GM21367 (cell line): ENCODE measurements around the gene TTLL11.
"Not testable (repeated sequence)": the region's sequence is repeated elsewhere in the genome, so short reads cannot be mapped to it uniquely, and the experiment has no call there.

Experiments
- ATAC-seq: cut with Tn5 transposase; IDR thresholded peaks from one replicate; pipeline ENCODE4 v1.9.1; 2021; ENCODE audit not compliant: unreplicated experiment

The TTLL11 gene

GRCh38 chr9:121800376-121800775 lies 292.7 kb downstream of the TTLL11 start:
- no peak for ATAC-seq

- ATAC-seq, result no peak
Observed at GRCh38 chr9:121798941-121799340, 294.2 kb downstream of the TTLL11 start.

GRCh38 chr9:121797081-121797480 lies 296.0 kb downstream of the TTLL11 start:
- no peak for ATAC-seq

- ATAC-seq, result not testable (repeated sequence)
Observed at GRCh38 chr9:121794334-121794733, 298.8 kb downstream of the TTLL11 start.

GRCh38 chr9:121792476-121792875 lies 300.6 kb downstream of the TTLL11 start:
- not testable (repeated sequence) for ATAC-seq

- ATAC-seq, result no peak
Observed at GRCh38 chr9:121790841-121791240, 302.3 kb downstream of the TTLL11 start.

- no peak for ATAC-seq
Observed at GRCh38 chr9:121788686-121789366, 304.3 kb downstream of the TTLL11 start.

GRCh38 chr9:121786998-121787422 lies 306.1 kb downstream of the TTLL11 start:
- no peak for ATAC-seq

GRCh38 chr9:121786543-121786948 lies 306.6 kb downstream of the TTLL11 start:
- no peak for ATAC-seq

- no peak for ATAC-seq
Observed at GRCh38 chr9:121785673-121786542, 307.2 kb downstream of the TTLL11 start.

GRCh38 chr9:121784731-121785411 lies 308.2 kb downstream of the TTLL11 start:
- no peak for ATAC-seq

- ATAC-seq, result no peak
Observed at GRCh38 chr9:121783521-121784507, 309.3 kb downstream of the TTLL11 start.

- no peak for ATAC-seq
Observed at GRCh38 chr9:121783111-121783510, 310.0 kb downstream of the TTLL11 start.

- no peak for ATAC-seq
Observed at GRCh38 chr9:121782514-121783110, 310.5 kb downstream of the TTLL11 start.

- no peak for ATAC-seq
Observed at GRCh38 chr9:121781701-121782464, 311.2 kb downstream of the TTLL11 start.

- ATAC-seq, result no peak
Observed at GRCh38 chr9:121781145-121781548, 312.0 kb downstream of the TTLL11 start.

GRCh38 chr9:121780177-121781040 lies 312.7 kb downstream of the TTLL11 start:
- no peak for ATAC-seq

- no peak for ATAC-seq
Observed at GRCh38 chr9:121779381-121780117, 313.6 kb downstream of the TTLL11 start.
